Panc1 (cell line): Measurements from ENCODE around the gene ACOXL. TPM values are rescaled to one million over a fixed set of nuclear protein-coding genes. Genes with fewer than 3 reads are reported as not detected.

Experiments
- ATAC-seq: fragments of 200-7000 bp; cut with Tn5 transposase; 2 replicates; pipeline ENCODE4 v1.9.1; 2020; ENCODE audit warnings: mild to moderate bottlenecking, moderate library complexity
- BruUV-seq: library from RNA; stranded (reverse); fragments of 400-500 nt; replicated peaks from 2 replicates; lab custom pipeline; 2021; lab: Mats Ljungman, UMichigan
- CTCF ChIA-PET: fragments of 300-600 bp; sonication (Branson Sonifier 250); formaldehyde crosslinking; loops from one replicate; lab custom pipeline; 2022; ENCODE audit warnings: antibody characterized with exemption; lab: Charles Lee
- POLR2A ChIA-PET: fragments of 300-600 bp; sonication (Branson Sonifier 250); formaldehyde crosslinking; loops from one replicate; lab custom pipeline; 2022; ENCODE audit warnings: antibody characterized with exemption; lab: Charles Lee
- DNase-seq: peaks from one replicate; pipeline ENCODE4 v3.0.0-alpha.2; 2010; ENCODE audit warnings: low read depth, low spot score
- H3K27ac ChIP-seq: 2 replicates; pipeline ENCODE4 v1.5.1; 2011; ENCODE audit warnings: mild to moderate bottlenecking, low read length, inconsistent platforms
- H3K27me3 ChIP-seq: fragments of 200-500 bp; sonication (Bioruptor generic); 2 replicates; pipeline ENCODE4 v1.6.0; 2014; ENCODE audit warnings: low read length, inconsistent platforms; ENCODE audit not compliant: control insufficient read depth, insufficient read depth
- H3K36me3 ChIP-seq: fragments of 200-500 bp; sonication (Bioruptor generic); 2 replicates; pipeline ENCODE4 v1.5.1; 2014; ENCODE audit warnings: inconsistent platforms, mild to moderate bottlenecking, low read length, moderate library complexity; ENCODE audit not compliant: control insufficient read depth, insufficient read depth
- H3K4me1 ChIP-seq: 2 replicates; pipeline ENCODE4 v1.5.1; 2011; ENCODE audit warnings: inconsistent platforms, mild to moderate bottlenecking, low read length, moderate library complexity; ENCODE audit not compliant: control insufficient read depth, insufficient read depth
- H3K4me3 ChIP-seq, 2 experiments: 2 replicates each; pipeline ENCODE4 v1.5.1; 2011 to 2012; ENCODE audit warnings: low read depth in 2 of 2, low read length in 2 of 2, mild to moderate bottlenecking in 2 of 2, inconsistent platforms in 1 of 2, moderate library complexity in 1 of 2
- H3K9me3 ChIP-seq: fragments of 200-500 bp; sonication (Bioruptor generic); 2 replicates; pipeline ENCODE4 v1.5.1; 2014; ENCODE audit warnings: low read depth, mild to moderate bottlenecking, inconsistent platforms, low read length, moderate library complexity; ENCODE audit not compliant: control insufficient read depth, insufficient read depth
- POLR2AphosphoS5 ChIP-seq: IDR thresholded peaks from 2 replicates; pipeline ENCODE4 v1.6.1; 2012; ENCODE audit warnings: mild to moderate bottlenecking, low read depth, low read length, moderate library complexity
- SIN3A ChIP-seq: IDR thresholded peaks from 2 replicates; pipeline ENCODE4 v1.6.1; 2012; ENCODE audit warnings: low read depth, mild to moderate bottlenecking, low read length, moderate library complexity, borderline replicate concordance; ENCODE audit not compliant: insufficient read depth
- TCF7L2 ChIP-seq: IDR thresholded peaks from 2 replicates; pipeline ENCODE4 v1.6.1; 2011; ENCODE audit warnings: mild to moderate bottlenecking, low read depth, low read length, inconsistent platforms
- in situ Hi-C: cut with HindIII; loops from 2 replicates; pipeline ENCODE4 v1.10.0; 2016; ENCODE audit warnings: low sequenced_read_pairs, low pct_unique_long_range_greater_than_20kb
- intact Hi-C: fragments of 100-400 bp; cut with micrococcal nuclease; formaldehyde crosslinking; loops from one replicate; pipeline ENCODE4 v1.10.0; 2022; ENCODE audit not compliant: unreplicated experiment
- total RNA-seq: library from RNA; stranded (reverse); gene quantifications from one replicate; pipeline ENCODE4 v1.2.1, GENCODE V29; 2021; ENCODE audit not compliant: unreplicated experiment
- TF ChIP-seq, protein P1 (sequence below), 2 experiments: IDR thresholded peaks; 2 replicates each; pipeline ENCODE4 v1.6.1; 2011 to 2012; ENCODE audit warnings: low read depth in 2 of 2, control low read depth in 1 of 2, low read length in 1 of 2, mild to moderate bottlenecking in 1 of 2, moderate library complexity in 1 of 2; ENCODE audit not compliant: insufficient read depth in 1 of 2
- TF ChIP-seq, protein P2 (sequence below): fragments of 450-650 bp; IDR thresholded peaks from 2 replicates; pipeline ENCODE4 v1.5.1; 2017; ENCODE audit warnings: mild to moderate bottlenecking

ACOXL gene
- total RNA-seq, 1 experiment from 2014 or later: 4.9 TPM

DNA sequence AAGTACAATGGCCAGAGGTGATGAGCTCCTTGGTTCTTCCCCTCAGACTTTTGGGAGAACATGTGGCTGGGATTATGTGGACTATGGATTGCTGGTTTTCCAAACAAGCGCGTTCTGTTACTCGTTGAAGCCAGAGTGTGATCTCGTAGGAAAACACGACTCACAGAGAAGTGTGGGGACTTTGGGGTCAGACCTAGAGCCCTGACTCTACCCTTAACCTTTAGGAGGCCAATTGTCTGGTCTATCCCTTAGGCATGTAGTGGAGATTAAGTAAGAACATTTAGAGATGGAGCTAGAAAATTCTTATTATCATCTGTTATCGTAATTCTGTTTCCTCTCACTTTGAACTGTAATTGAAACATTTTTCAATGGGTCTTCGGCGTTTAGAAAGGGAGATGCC lies 424.2 kb downstream of the ACOXL start:
- ChIA-PET POLR2A (no interaction called here), CTCF (no interaction called here)
- H3K27ac ChIP-seq: no peak overlapping the region
- in situ Hi-C loops: no loop called here
- H3K4me3 ChIP-seq: no peak overlapping the region
- DNase-seq (no peak), ATAC-seq (no peak)
- intact Hi-C loops: no loop called here
- no peaks in the 10 kb centered on the region for H3K27me3 ChIP-seq
- H3K36me3 ChIP-seq: peaks cover 12% of the 10 kb centered on the region
- H3K9me3 ChIP-seq: no peaks in the 10 kb centered on the region
- peaks cover 8% of the 10 kb centered on the region; the same call in 1 of the 2 replicates for H3K4me1 ChIP-seq
- TF ChIP-seq, protein P1, sequence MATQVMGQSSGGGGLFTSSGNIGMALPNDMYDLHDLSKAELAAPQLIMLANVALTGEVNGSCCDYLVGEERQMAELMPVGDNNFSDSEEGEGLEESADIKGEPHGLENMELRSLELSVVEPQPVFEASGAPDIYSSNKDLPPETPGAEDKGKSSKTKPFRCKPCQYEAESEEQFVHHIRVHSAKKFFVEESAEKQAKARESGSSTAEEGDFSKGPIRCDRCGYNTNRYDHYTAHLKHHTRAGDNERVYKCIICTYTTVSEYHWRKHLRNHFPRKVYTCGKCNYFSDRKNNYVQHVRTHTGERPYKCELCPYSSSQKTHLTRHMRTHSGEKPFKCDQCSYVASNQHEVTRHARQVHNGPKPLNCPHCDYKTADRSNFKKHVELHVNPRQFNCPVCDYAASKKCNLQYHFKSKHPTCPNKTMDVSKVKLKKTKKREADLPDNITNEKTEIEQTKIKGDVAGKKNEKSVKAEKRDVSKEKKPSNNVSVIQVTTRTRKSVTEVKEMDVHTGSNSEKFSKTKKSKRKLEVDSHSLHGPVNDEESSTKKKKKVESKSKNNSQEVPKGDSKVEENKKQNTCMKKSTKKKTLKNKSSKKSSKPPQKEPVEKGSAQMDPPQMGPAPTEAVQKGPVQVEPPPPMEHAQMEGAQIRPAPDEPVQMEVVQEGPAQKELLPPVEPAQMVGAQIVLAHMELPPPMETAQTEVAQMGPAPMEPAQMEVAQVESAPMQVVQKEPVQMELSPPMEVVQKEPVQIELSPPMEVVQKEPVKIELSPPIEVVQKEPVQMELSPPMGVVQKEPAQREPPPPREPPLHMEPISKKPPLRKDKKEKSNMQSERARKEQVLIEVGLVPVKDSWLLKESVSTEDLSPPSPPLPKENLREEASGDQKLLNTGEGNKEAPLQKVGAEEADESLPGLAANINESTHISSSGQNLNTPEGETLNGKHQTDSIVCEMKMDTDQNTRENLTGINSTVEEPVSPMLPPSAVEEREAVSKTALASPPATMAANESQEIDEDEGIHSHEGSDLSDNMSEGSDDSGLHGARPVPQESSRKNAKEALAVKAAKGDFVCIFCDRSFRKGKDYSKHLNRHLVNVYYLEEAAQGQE (IDR thresholded peaks at IDR 0.05; ENCODE audit: insufficient read depth in 1 of 2, low read depth in 2 of 2, low read length in 1 of 2): no peak
- TF ChIP-seq, protein P2, sequence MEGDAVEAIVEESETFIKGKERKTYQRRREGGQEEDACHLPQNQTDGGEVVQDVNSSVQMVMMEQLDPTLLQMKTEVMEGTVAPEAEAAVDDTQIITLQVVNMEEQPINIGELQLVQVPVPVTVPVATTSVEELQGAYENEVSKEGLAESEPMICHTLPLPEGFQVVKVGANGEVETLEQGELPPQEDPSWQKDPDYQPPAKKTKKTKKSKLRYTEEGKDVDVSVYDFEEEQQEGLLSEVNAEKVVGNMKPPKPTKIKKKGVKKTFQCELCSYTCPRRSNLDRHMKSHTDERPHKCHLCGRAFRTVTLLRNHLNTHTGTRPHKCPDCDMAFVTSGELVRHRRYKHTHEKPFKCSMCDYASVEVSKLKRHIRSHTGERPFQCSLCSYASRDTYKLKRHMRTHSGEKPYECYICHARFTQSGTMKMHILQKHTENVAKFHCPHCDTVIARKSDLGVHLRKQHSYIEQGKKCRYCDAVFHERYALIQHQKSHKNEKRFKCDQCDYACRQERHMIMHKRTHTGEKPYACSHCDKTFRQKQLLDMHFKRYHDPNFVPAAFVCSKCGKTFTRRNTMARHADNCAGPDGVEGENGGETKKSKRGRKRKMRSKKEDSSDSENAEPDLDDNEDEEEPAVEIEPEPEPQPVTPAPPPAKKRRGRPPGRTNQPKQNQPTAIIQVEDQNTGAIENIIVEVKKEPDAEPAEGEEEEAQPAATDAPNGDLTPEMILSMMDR: no peak
- no peak for TF ChIP-seq SIN3A
- no peak for TF ChIP-seq POLR2AphosphoS5
- TF ChIP-seq TCF7L2: no peak
- TSS peak; percentile 1 for BruUV-seq

DNA sequence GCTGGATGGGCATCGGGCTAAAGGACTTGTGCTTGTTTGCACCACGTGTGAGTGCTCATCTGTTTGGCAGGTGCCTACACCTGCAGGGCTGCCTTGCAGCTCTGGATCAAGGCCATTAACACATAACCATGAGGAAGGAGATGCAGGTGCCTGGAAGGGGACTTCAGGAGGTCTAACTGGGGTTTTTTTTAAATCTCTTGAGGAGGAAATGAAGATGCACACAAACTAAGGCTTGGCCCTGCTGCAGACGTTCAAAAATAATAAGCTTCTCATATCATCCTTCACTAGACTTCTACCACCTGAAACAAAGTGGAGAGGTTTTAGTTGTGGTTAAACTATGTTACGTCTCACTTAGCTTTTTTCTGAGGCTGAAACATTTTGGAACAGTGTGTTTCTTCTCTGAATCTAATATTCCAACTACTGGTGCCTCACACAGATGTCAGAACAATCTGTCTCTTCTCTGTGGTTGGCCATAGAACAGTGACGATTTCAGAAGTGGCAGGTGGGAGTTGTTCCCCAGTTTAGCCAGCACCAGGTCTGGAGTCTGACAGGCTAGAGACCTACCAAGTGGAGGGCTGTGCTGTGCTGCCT lies 424.8 kb downstream of the ACOXL start:
- peaks cover 11% of the 10 kb centered on the region for H3K36me3 ChIP-seq
- ChIA-PET POLR2A (no interaction called here), CTCF (no interaction called here)
- in situ Hi-C loops (no loop called here), intact Hi-C loops (no loop called here)
- DNase-seq (no peak), ATAC-seq (no peak)
- TF ChIP-seq, protein P2: no peak
- TF ChIP-seq TCF7L2 (no peak), POLR2AphosphoS5 (no peak), SIN3A (no peak)
- TF ChIP-seq, protein P1 (IDR thresholded peaks at IDR 0.05; ENCODE audit: insufficient read depth in 1 of 2, low read depth in 2 of 2, low read length in 1 of 2): no peak
- BruUV-seq: no TSS peak
- H3K9me3 ChIP-seq: no peaks in the 10 kb centered on the region
- no peak overlapping the region for H3K4me3 ChIP-seq
- no peak overlapping the region for H3K27ac ChIP-seq
- H3K27me3 ChIP-seq: no peaks in the 10 kb centered on the region
- peaks cover 8% of the 10 kb centered on the region; the same call in 1 of the 2 replicates for H3K4me1 ChIP-seq
